Raji (cell line): ENCODE results near the gene RPS6KB2.

Experiments
- POLR2A ChIP-seq: IDR thresholded peaks from 2 replicates; pipeline ENCODE4 v1.6.1; 2011; ENCODE audit warnings: low read depth, low read length, control low read depth; ENCODE audit not compliant: insufficient read depth

Gene RPS6KB2

GRCh38 chr11:67416416-67417335 lies 11.6 kb upstream of the RPS6KB2 start:
- TF ChIP-seq POLR2A, result no peak

GRCh38 chr11:67417425-67417824 lies 10.9 kb upstream of the RPS6KB2 start:
- no peak for TF ChIP-seq POLR2A

GRCh38 chr11:67418476-67419281 lies 9.6 kb upstream of the RPS6KB2 start:
- TF ChIP-seq POLR2A, result no peak

GRCh38 chr11:67419325-67420049 lies 8.8 kb upstream of the RPS6KB2 start:
- peak; percentile 20; the same call in 1 of the 2 replicates for TF ChIP-seq POLR2A

- TF ChIP-seq POLR2A, result peak; percentile 6; the same call in 1 of the 2 replicates
These were observed 8.1 kb upstream of the RPS6KB2 start for GRCh38 chr11:67420147-67420645.

- peak; percentile 89 for TF ChIP-seq POLR2A
These were observed 7.5 kb upstream of the RPS6KB2 start for GRCh38 chr11:67420646-67421429.

- no peak for TF ChIP-seq POLR2A
These were observed 6.8 kb upstream of the RPS6KB2 start for GRCh38 chr11:67421430-67422031.

- no peak for TF ChIP-seq POLR2A
These were observed 5.4 kb upstream of the RPS6KB2 start for GRCh38 chr11:67422891-67423290.

GRCh38 chr11:67423466-67423865 lies 4.8 kb upstream of the RPS6KB2 start:
- no peak for TF ChIP-seq POLR2A

GRCh38 chr11:67423891-67424613 lies 4.2 kb upstream of the RPS6KB2 start:
- TF ChIP-seq POLR2A, result 0 out of 2 replicates have a peak, but pooled peaks have one; percentile 13

GRCh38 chr11:67429038-67429668 lies 859 bp downstream of the RPS6KB2 start:
- no peak for TF ChIP-seq POLR2A

- no peak for TF ChIP-seq POLR2A
These were observed 1.4 kb downstream of the RPS6KB2 start for GRCh38 chr11:67429722-67430121.
